LHCN-M2 (cell line): ENCODE measurements around the gene FAM111B. TPM values are rescaled to one million over a fixed set of nuclear protein-coding genes. Genes with fewer than 3 reads are reported as not detected.
A peak's percentile ranks its signal among the peaks of the same experiment; 100 is the strongest.

Experiments used
- DNase-seq: peaks from one replicate; pipeline ENCODE4 v3.0.0-alpha.2; 2012; ENCODE audit warnings: low read depth
- total RNA-seq: library from RNA; depleted of rRNA; stranded (reverse); fragments of >200 nt; gene quantifications from 2 replicates; pipeline ENCODE4 v1.2.3, GENCODE V29; 2014; rRNA removed

FAM111B gene
- total RNA-seq, 1 experiment from 2014 or later: 38.9 TPM

GRCh38 chr11:59154610-59155009 lies 47.6 kb downstream of the FAM111B start:
- peak; percentile 36 for DNase-seq

GRCh38 chr11:59157433-59157832 lies 50.4 kb downstream of the FAM111B start:
- no peak for DNase-seq

- DNase-seq: peak; percentile 74
Observed at GRCh38 chr11:59158206-59159068, 51.4 kb downstream of the FAM111B start.

DNA sequence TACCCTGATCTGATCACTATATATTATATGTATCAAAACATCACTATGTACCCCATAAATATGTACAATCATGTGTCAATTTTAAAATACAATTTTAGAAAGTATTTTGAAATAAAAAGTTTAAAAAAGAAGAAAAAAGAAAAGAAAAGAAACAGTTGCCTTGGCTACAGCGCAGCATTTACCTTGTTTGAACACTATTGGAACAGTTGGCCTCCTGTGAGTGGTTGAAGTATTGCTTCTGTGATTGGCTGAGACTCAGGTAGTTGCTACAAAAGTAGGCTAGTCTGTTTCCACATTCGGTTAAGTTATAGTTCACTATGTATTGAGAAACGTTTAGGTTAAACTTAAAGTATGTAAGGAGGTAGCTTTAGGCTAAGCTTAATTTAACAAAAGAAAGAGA lies 57.0 kb downstream of the FAM111B start:
- DNase-seq: no peak

DNA sequence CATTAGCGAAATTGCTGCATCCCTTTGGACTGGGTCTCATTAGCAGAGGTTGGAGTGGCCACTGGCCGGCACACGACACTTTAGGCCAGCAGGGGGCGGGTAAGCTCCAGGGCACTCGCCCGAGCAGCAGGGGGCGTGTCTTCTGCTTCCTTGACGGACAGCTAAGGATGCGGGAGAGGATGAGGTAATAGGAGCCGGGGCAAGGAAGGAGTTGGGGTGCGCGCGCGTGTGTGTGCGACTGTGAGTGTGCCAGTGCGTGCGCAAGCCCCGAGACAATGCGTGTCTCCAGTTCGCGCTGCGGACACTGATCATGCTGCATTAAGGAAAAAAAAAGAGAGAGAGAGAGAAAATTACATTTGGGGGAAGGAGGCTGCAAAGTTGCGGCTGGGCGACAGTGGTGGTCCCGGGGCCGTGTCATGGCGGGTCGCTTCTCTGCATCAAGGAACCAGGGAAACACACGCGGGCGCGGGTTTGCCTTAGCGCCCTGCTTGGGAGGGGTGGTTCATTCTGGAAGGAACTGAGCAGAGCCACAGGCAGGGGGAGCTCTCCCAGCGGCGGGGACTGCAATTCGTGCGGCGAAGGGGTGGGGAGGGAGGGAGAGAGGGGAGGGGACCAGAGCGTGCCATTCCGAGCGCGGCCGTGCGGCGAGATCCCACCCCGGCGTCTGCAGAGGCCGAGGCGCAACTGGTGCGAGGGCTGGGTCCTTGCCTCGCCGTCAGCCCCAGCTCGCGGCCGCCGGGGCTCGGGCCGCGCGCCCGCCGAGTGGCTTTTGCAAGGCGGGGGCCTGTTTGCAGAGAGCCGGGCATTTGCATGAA lies 64.7 kb downstream of the FAM111B start, which contains the start of gene DTX4:
TSS of gene DTX4 (plus strand) at position 625 of the 815 bp plus-strand sequence. CDS start 464 bp downstream, outside the sequence.
- peak; percentile 80 for DNase-seq

DNA sequence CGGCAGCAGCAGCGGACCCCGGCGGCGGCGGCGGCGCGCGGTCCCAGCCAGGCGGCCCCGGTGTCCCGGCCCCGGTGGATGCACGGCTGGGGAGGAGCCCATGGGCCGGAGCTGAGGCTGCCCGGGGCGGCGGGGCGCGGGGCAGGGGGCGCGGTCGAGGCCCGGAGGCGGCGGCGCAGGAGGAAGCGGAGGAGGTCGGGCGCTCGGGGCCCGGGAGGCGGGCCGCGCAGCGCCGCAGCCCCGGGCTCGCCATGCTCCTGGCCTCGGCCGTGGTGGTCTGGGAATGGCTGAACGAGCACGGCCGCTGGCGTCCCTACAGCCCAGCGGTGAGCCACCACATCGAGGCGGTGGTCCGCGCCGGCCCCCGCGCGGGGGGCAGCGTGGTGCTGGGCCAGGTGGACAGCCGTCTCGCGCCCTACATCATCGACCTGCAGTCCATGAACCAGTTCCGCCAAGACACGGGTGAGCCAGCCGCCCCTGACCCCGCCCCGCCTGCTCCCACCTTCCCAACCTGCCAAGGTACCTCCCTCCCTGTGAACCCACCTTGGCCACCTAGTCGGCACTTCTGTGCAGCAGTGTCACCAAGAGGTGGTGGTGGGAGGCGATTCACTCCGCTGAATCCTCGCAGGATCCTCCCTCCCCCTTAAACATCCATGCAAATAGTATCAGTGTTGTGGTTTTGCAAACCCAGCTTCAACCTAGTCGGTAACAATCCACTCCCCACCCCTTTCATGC lies 65.5 kb downstream of the FAM111B start:
- DNase-seq: no peak

DNA sequence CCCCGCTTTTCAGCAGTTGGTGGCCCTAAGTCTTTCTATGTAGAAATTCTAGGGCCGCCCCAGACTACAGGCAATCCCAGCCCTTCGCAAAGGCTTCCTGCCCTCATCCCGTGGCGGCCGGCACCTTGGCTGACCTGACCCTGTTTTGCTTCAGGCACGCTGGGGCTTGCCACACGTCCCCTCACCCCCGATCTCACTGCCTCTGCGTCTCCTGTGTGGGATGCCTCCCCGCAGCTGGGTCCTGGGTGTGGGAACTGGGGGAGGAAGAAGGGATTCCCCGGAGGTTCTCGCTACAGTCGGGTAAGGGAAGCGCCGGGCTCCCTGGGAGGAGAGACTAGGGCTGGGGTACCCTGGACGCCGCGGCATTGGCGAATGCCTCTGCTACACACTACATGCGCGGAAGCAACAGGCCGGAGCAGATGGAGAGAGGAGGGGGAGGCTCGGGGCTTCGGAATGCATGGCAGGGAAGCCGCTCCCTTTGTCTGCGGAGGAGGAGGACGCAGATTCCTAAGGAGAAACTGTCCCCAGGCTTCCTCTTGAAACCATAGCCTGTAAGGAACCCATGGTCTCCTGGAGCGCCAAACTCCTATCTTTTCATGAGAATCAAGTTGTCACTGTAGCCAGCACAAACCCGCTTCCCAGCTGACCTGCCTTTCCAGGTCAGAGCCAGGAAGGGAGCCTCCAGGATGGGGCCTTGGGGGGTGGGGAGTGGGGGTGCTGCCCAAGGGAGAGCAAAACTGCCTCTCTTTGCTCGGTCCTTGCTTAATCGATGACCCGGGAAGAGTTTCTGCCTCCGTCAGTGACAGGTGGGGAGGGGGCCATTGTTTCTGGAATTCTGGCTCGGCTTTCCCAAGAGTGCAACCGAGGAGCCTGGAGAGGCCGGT lies 66.3 kb downstream of the FAM111B start:
- DNase-seq: peak; percentile 10

GRCh38 chr11:59173964-59174663 lies 67.1 kb downstream of the FAM111B start:
- peak; percentile 59 for DNase-seq

DNA sequence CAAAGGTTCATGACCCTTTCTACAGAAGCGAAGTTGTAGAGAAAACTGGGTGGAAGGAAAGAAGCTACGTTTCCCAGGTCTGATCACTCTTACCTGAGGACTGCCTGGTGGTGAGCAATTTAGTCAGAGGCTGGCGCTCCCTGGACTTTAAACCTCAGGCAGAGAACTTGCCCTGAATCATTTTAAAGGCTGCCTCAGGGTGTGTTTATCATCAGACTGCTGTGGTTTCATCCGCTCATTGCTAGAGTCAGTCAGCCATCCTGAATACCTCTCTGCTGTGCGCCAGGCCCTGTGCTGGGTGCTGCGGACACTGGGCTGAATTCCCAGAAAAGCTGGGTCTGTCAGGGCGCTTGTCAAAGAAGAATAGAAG lies 67.6 kb downstream of the FAM111B start:
- DNase-seq: no peak

GRCh38 chr11:59175091-59175501 lies 68.1 kb downstream of the FAM111B start:
- DNase-seq: no peak

- DNase-seq: no peak
Observed at GRCh38 chr11:59176330-59176729, 69.3 kb downstream of the FAM111B start.

Other genes starting within 250 kb of the FAM111B start
- gene GLYATL1, start 167.7 kb upstream of the FAM111B start, total RNA-seq: 0.69 and 0.96 TPM in 2 replicates
- gene GLYATL1B, start 20.9 kb upstream of the FAM111B start, total RNA-seq: not detected in 2 replicates
- gene FAM111A, start 35.6 kb downstream of the FAM111B start, total RNA-seq: 80.3 and 80.8 TPM in 2 replicates
- 0.38 and 1.2 TPM in 2 replicates for gene DTX4, start 64.9 kb downstream of the FAM111B start, total RNA-seq
- not detected in 2 replicates for gene MPEG1, start 105.7 kb downstream of the FAM111B start, total RNA-seq